ENCODE results near the gene TPRA1.
"Not testable (repeated sequence)": the region's sequence is repeated elsewhere in the genome, so short reads cannot be mapped to it uniquely, and the experiment has no call there.

The TPRA1 gene

GRCh38 chr3:127607675-127608361 is 17.3 kb upstream of the TPRA1 start:
- no peak for TF ChIP-seq CTCF (IDR thresholded peaks at IDR 0.05; ENCODE audit: low read depth, low read length)
- H3K4me3 ChIP-seq (ENCODE audit: low read depth, low read length): no peak overlapping the region

- no peak for TF ChIP-seq CTCF (IDR thresholded peaks at IDR 0.05; ENCODE audit: low read depth, low read length)
Measured at GRCh38 chr3:127606981-127607595, 16.6 kb upstream of the TPRA1 start.

GRCh38 chr3:127606086-127606805 is 15.7 kb upstream of the TPRA1 start:
- H3K4me3 ChIP-seq (ENCODE audit: low read depth, low read length): no peak overlapping the region
- no peak for TF ChIP-seq CTCF (IDR thresholded peaks at IDR 0.05; ENCODE audit: low read depth, low read length)

More at GRCh38 chr3:127606981-127607595, 16.6 kb upstream of the TPRA1 start:
- H3K4me3 ChIP-seq (ENCODE audit: low read depth, low read length): no peak overlapping the region

GRCh38 chr3:127605547-127605946 is 15.0 kb upstream of the TPRA1 start:
- not testable (repeated sequence) for H3K4me3 ChIP-seq (ENCODE audit: low read depth, low read length)

DNA sequence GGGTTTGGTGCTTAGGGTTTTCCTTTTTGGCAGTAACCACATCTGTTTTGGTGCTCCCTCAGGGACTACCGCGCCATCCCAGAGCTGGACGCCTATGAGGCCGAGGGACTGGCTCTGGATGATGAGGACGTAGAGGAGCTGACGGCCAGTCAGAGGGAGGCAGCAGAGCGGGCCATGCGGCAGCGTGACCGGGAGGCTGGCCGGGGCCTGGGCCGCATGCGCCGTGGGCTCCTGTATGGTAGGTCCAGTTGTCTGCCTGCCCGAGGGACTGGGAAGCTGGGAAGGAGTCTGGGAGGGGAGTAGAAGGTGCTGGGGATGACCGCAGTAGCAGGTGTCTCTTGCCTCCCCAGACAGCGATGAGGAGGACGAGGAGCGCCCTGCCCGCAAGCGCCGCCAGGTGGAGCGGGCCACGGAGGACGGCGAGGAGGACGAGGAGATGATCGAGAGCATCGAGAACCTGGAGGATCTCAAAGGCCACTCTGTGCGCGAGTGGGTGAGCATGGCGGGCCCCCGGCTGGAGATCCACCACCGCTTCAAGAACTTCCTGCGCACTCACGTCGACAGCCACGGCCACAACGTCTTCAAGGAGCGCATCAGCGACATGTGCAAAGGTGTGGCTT is 14.1 kb upstream of the TPRA1 start:
- TF ChIP-seq CTCF (IDR thresholded peaks at IDR 0.05; ENCODE audit: low read depth, low read length): no peak

GRCh38 chr3:127604035-127604434 is 13.5 kb upstream of the TPRA1 start:
- H3K4me3 ChIP-seq (ENCODE audit: low read depth, low read length): no peak overlapping the region
- no peak for TF ChIP-seq CTCF (IDR thresholded peaks at IDR 0.05; ENCODE audit: low read depth, low read length)

More for the DNA sequence above, 14.1 kb upstream of the TPRA1 start:
- H3K4me3 ChIP-seq (ENCODE audit: low read depth, low read length): no peak overlapping the region

- no peak overlapping the region for H3K4me3 ChIP-seq (ENCODE audit: low read depth, low read length)
Measured at GRCh38 chr3:127600749-127601456, 10.4 kb upstream of the TPRA1 start.

More at GRCh38 chr3:127600749-127601456, 10.4 kb upstream of the TPRA1 start:
- no peak for TF ChIP-seq CTCF (IDR thresholded peaks at IDR 0.05; ENCODE audit: low read depth, low read length)
